Stimulated activated CD8-positive, alpha-beta memory T cell treated with anti-CD3 and anti-CD28 coated beads, Interleukin-7, amount 100 ng/mL, for 48 hours (primary cell): ENCODE data around the gene SETD1B.
A peak's percentile ranks its signal among the peaks of the same experiment; 100 is the strongest.
"Not testable (repeated sequence)": the region's sequence is repeated elsewhere in the genome, so short reads cannot be mapped to it uniquely, and the experiment has no call there.

Source experiments
- DNase-seq, 2 donors: peaks; one replicate each; pipeline ENCODE4 v3.0.0-alpha.2; 2020; ENCODE audit warnings: low read depth in 1 of 2; ENCODE audit errors: extremely low read depth in 1 of 2

Gene SETD1B

GRCh38 chr12:121849665-121850064, 45.9 kb downstream of the SETD1B start:
- DNase-seq, result no peak

GRCh38 chr12:121852392-121852791, 48.6 kb downstream of the SETD1B start:
- not testable (repeated sequence) for DNase-seq

GRCh38 chr12:121857322-121858246, 53.8 kb downstream of the SETD1B start:
- DNase-seq, result no peak

GRCh38 chr12:121858318-121858661, 54.5 kb downstream of the SETD1B start:
- no peak for DNase-seq

GRCh38 chr12:121858662-121859572, 55.1 kb downstream of the SETD1B start, which contains the start of gene HPD:
Gene HPD (minus strand): TSS chr12:121858859. CDS start chr12:121858823, 36 bp downstream.
- no peak for DNase-seq

- no peak for DNase-seq
Measured at GRCh38 chr12:121860257-121860656, 56.4 kb downstream of the SETD1B start.

- not testable (repeated sequence) for DNase-seq
Measured at GRCh38 chr12:121860699-121861098, 56.9 kb downstream of the SETD1B start.

- DNase-seq, result no peak
Measured at GRCh38 chr12:121861636-121862254, 57.9 kb downstream of the SETD1B start.

GRCh38 chr12:121866331-121866730, 62.5 kb downstream of the SETD1B start:
- DNase-seq, result no peak

- DNase-seq, result not testable (repeated sequence)
Measured at GRCh38 chr12:121869229-121869628, 65.4 kb downstream of the SETD1B start.

- DNase-seq, result no peak
Measured at GRCh38 chr12:121871467-121871866, 67.7 kb downstream of the SETD1B start.

GRCh38 chr12:121872546-121873215, 68.9 kb downstream of the SETD1B start:
- DNase-seq, result peak in 1 of 2 donors; percentile 23

- no peak for DNase-seq
Measured at GRCh38 chr12:121873216-121873569, 69.4 kb downstream of the SETD1B start.

- no peak for DNase-seq
Measured at GRCh38 chr12:121874071-121874470, 70.3 kb downstream of the SETD1B start.

- DNase-seq, result no peak
Measured at GRCh38 chr12:121875582-121875981, 71.8 kb downstream of the SETD1B start.

GRCh38 chr12:121876080-121876447, 72.3 kb downstream of the SETD1B start:
- DNase-seq, result not testable (repeated sequence)
